Esophagus muscularis mucosa (tissue), 4 donors: ENCODE data around the gene LRRC37A3.
"Not testable (repeated sequence)": the region's sequence is repeated elsewhere in the genome, so short reads cannot be mapped to it uniquely, and the experiment has no call there.

Experiments
- CTCF ChIP-seq, 3 experiments: fragments of 200-600 bp in 2 of 3; fragments of 450-650 bp in 1 of 3; sonication (generic) in 2 of 3; IDR thresholded peaks; one replicate each; pipeline ENCODE4 v1.5.1; 2017 to 2019; ENCODE audit warnings: antibody characterized with exemption in 3 of 3, mild to moderate bottlenecking in 2 of 3, moderate library complexity in 1 of 3
- EP300 ChIP-seq: sonication (generic); formaldehyde crosslinking; IDR thresholded peaks from one replicate; pipeline ENCODE4 v1.6.1; 2017; ENCODE audit warnings: antibody characterized with exemption
- POLR2A ChIP-seq: fragments of 450-650 bp; IDR thresholded peaks from one replicate; pipeline ENCODE4 v1.6.1; 2017; ENCODE audit warnings: antibody characterized with exemption, moderate library complexity, mild to moderate bottlenecking, low read depth
- POLR2AphosphoS5 ChIP-seq, 2 donors: sonication (generic); formaldehyde crosslinking; IDR thresholded peaks; one replicate each; pipeline ENCODE4 v1.6.1; 2017; ENCODE audit warnings: antibody characterized with exemption in 2 of 2

GRCh38 chr17:64829824-64830630, 89.3 kb downstream of the LRRC37A3 start:
- not testable (repeated sequence) for TF ChIP-seq CTCF (IDR thresholded peaks at IDR 0.05); POLR2A; POLR2AphosphoS5 (IDR thresholded peaks at IDR 0.05); EP300
